HG03457 (cell line): Measurements from ENCODE around the gene GLIS1.
"Not testable (repeated sequence)": the region's sequence is repeated elsewhere in the genome, so short reads cannot be mapped to it uniquely, and the experiment has no call there.

Source experiments
- ATAC-seq: cut with Tn5 transposase; IDR thresholded peaks from one replicate; pipeline ENCODE4 v1.9.1; 2021; ENCODE audit warnings: moderate number of reproducible peaks; ENCODE audit not compliant: unreplicated experiment

Gene GLIS1

DNA sequence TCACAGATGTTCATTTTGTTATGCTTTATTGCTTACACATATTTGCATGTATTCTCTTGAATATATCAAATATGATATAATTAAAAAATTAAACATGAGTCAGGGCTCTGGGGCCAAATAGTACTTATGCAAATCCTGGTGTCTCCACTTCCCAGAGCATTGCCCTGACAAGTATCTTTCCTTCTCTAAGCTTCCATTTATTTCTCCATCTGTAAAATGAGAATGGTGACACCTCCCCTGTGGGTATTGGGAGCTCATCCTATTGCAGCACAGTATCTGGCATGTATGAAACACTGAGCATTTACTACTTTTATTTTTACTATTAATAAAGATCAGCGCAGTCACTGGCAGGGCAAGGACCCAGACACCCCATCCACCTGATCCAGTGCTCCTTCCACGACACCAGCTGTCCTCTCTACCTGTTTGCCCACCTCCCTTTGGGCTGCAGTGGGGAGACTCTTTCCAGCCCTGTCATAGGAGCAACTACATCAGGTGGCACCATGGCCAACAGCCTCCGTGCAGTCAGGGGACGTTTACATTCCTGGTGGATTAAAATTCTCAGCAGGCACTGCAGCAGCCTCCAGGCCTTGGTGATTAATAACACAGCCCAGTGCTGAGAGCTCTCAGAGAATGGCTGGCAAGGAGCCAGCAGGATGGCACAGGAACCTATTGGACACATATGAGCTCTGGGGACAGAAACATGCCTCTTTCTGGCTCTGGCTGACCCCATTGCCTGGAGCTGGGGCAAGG lies 166.7 kb downstream of the GLIS1 start:
- no peak for ATAC-seq

DNA sequence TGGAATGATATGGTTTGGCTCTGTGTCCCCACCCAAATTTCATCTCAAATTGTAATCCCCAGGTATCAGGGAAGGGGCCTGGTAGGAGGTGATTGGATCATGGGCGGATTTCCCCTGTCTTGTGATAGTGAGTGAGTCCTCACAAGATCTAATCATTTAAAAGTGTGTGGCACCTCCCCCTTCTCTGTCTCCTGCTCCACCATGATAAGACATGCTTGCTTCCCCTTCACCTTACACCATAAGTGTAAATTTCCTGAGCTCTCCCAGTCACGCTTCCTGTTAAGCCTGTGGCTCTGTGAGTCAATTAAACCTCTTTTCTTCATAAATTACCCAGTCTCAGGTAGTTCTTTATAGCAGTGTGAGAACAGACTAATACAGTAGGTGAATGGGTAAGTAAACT lies 170.4 kb downstream of the GLIS1 start:
- no peak for ATAC-seq

DNA sequence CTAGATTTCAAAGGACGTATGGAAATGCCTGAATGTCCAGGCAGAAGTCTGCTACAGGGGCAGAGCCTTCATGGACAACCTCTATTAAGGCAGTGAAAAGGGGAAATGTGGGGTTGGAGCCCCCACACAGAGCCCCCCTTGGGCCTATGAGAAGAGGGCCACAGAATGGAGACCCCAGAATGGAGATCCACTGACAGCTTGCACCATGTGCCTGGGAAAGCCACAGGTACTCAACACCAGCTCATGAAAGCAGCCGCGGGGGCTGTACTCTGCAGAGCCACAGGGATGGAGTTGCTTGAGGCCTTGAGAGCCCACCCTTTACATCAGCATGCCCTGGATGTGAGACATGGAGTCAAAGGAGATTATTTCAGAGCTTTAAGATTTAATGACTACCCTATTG lies 171.1 kb downstream of the GLIS1 start:
- no peak for ATAC-seq

DNA sequence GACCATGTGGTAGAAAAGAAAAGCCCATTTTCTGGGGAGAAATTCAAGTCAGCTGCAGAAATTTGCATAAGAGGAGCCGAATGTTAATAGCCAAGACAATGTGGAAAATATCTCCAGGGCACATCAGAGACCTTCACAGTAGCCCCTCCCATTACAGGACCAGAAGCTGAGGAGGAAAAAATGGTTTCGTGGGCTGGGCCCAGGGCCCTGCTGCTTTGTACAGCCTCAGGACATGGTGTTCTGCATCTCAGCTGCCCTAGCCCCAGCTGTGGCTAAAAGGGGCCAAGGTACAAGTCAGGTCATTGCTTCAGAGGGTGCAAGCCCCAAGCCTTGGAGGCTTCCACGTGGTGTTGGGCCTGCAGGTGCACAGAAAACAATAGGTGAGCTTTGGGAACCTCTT lies 171.5 kb downstream of the GLIS1 start:
- no peak for ATAC-seq

DNA sequence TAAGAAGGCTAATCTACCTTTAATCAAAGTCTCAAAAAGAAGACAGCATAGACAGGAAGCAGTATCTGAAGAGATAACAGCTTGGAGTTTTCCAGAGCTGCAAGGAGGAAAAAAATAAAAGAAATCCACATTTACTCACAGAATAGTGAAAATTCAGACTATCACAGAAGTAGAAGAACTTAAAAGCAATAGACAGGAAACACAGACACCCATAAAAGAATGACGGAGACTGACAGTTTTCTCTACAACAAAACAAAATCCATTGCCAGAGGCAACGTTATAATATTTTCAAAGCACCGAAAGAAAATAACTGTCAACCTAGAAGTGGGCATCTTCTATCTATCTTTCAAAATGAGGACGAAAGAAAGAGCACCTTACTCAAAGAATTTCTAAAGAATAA lies 175.4 kb downstream of the GLIS1 start:
- ATAC-seq, result no peak

DNA sequence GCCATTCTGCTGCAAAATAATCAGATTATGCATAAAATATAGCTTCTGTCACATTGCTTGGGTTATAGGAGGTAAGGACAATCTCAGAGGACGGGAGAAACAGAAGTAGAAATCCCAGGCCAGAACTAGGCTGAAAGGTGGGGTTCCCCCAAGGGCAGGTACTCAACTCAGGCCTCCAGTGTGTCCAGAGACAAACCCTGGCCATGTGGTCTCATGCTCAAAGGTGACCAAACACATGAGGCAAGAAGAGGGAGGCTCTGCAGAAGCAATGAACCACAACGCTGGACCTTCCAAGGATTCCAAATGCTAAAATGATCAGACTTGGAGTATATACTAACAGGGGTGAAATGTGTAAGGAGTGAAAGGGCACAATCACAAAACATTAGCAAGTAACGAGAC lies 176.0 kb downstream of the GLIS1 start:
- no peak for ATAC-seq

DNA sequence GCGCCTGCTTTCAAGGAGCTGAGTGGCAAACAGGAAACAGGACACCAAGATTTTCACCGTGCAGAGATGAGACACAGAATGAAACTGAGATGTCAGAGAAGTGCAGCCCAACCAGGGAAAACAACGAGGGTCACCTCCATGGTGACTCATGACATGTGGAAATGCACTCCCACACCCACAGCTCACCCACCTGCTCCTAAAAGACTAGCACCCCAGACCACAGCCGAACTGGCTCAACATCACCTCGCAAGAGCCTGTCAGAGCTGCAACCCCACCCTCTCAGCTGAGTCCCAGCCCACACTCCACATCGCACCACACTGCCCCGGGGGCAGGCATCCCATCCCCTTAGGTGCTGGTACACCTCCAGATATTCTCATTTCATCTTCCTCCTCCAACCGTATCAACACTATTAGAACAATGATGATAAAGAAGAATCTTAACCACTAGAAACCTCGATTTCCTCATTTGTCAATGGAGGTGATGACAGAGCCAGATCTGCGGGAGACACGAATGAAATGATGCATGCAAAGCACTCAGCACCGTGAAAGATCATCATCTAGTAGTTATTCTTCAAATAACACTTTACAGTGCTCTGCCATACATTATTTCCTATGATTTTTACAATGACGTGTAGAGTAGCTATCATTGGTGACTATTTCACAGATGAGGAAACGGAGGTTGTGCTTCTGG lies 176.5 kb downstream of the GLIS1 start:
- no peak for ATAC-seq

DNA sequence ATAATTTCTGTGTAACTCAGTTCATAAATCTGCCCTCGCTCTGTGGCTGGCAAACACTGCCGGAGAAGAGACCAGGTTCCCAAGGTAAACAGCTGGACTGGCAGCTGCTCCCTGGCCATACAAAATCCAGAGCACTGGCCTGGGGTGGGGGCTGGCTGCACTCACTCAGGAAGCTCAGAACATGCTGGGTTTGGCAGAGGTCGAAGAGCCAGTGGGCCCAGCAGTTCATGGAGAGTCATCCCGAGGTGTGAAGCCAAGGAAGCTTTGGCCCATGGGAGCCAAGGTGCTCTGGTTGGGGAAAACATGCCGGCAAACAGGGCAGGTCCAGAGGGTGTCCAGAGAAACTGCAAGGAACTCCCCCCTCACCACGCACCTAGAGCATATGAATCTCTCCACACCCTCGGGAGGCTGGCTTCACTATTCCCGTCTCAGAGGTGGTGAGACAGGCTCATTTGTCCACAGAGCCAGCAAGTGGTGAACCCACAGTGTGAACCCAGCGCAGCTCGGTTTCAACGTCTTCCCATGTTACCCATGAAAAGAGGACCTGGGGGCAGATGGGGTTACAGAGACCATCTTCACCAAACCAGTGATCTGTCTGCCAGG lies 177.4 kb downstream of the GLIS1 start:
- ATAC-seq, result no peak

DNA sequence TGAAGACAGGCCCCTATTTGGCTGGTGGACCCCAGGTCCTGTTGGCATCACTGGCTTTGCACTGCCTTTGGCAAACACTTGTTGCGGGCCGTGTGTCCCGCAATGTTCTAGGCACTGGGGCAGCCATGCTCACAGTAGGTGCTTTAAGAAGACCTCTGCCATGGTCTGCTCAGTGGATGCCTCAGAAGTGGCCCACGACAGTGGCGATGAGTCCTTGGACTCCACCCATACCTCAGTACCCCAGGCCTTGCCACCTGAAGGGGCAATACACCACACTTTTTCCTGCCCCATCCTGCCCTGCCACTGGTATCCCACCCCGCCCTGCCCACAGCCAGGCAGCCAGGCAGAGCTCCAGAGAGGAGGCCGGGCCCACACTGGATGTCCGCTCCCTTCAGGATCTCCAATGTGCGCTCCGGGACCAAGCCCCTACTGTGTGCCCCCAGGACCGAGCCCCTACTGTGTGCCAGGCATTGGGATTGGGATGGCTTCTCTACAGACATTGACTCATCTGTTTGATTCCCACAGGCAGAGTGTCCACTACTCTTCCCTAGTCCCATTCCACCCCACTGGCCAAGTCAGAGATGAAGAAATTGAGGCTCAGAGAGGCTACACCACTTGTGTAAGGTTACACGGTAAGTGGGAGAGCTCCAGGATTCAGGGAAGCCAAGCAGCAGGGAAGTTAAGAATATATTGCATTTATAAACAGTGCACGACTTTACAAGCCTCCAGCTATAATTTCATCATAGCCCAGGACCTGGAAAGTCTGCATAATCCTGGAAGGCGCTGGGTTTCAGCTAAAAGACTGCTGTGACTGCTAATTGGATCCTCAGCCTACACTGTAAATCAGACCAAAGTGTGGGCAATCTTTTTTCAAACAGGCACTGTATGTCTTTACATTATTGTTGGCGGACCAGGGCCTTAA lies 178.1 kb downstream of the GLIS1 start:
- no peak for ATAC-seq

DNA sequence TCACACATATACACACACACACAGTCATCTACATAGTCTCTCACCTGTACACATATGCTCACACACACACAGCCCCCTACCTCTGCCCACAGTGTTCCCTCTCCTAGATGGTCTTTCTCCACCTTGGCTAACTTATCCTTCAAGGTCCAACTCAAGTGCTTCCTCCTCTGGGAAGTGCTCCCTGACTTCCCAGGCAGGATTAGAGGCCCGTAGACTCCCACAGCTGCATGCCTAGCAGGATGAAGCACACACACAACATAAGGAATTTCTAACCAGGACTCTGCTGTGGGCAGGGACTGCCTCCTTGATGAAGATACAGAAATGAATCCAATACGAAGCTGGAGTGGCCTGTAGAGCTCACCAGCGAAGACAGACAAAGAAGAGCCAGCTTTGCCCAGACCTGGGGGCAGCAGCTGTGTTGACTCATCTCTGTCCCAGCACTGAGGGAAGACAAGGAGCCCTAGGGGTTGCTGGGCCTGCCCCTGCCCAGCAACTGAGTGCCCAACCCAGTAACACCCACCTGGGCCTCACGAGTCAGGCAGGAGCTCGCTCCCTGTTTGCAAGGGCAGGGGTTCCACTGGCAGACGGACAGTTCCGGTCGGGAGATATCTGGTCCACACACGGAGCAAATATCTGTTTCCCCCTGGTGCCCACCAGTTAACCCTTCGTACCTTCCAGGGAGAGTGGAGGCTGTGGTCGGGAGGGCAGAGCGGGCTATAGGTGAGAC lies 178.9 kb downstream of the GLIS1 start:
- no peak for ATAC-seq

DNA sequence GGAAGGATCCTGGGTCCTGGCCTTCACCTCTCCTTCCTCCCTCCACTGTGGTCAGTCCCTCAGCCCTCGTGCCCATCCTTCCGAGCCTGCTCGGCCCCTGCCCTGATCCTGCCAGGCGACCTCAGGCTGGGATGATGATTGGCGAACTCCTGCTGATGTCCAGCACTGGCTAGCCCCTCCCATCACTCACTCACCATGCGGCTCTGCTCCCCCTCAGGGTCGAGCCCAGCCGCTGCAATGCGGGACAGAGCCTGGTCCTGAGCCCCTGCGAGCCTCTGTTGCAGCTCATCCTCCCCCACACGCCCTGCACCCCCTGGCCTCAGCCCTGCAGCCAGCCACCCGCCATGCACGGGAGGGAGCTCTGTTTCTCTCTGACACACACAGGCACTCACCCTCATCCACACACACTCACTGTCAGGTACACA lies 179.6 kb downstream of the GLIS1 start:
- no peak for ATAC-seq

DNA sequence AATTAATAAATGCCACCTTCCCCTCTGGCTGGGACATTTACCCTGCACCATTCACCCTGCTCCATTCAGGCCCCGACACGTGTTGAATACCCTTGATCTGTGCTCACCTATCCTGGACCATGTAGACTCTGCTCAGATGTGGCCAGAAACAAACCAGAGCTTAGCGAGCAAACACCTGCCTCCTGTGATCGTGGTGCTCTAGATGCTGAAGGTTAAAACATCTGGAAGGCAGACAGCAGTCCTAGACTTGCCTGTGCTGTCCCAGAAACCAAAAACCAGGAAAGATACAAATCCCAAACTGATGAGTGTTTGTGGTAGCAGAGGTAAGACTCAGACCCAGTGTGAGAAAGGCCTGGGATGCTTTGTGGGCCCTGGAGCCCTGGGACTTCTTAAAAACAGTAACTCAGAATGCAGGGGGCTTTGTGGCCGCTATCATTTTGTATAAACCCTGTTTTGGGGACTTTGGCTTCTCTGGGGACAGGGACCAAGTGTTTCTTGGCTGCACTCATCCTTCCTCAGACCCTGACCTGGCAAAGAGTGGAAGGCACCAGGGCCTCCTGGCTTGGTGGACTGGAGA lies 180.1 kb downstream of the GLIS1 start:
- no peak for ATAC-seq

DNA sequence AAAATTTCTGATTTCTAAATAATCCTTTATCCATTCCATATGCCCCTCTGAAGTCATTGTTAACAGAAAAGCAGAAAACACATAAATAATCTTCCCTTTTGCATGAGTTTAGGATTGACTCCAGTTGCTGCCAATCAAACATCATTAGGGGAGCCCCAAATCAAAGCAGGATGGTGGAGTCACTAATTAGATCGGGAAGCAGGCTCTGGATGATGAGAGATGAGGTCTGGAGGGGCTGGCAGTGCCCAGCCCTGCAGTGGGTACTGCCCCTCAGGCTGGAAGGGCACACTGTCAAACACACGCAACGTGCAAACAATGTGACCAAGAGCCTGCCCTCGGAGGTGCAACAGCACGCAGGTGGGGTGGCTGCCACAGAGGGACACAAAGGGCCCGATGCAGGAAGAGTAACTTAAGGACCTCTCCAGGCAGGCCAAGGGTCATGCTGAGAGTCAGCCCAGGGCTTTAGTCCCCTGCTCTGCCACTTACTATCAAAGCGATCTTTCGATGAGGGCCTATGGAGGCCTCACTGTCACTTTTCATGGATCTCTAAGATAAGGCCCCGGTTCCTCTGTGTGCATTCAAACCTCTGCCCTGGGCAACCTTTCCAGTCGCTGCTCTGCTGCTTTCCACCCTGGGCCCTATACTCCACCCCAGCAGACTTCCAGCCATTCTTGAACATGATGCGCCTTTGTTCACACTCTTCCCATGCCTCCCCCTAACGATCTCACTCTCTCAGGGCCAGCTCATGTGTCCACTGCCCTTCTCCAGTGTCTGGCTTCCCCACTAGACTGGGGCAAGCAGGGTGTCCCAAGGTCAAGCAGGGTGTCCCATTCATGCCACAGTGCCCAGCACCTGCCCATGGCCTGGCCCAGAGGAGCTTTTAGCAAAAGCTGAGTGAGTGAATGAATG lies 180.9 kb downstream of the GLIS1 start:
- ATAC-seq, result no peak

DNA sequence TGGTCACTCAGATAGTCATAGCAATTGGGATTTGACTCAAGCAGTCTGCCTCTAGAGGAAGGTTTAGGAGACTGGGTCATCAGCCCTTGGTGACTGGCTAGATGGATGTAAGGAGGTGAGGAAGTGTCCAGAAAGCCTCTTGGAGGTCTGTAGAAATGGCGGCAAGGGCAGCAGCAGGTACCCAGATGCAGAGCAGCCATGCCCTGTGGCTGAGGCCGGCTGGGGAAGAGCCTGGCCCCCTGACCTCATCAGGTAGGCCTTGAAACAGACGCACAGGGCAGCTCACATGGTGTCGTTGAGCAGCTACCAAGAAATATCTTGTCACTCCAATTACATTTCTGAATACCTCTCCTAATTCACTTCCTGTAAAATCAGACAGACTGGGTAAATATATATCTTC lies 181.6 kb downstream of the GLIS1 start:
- no peak for ATAC-seq

DNA sequence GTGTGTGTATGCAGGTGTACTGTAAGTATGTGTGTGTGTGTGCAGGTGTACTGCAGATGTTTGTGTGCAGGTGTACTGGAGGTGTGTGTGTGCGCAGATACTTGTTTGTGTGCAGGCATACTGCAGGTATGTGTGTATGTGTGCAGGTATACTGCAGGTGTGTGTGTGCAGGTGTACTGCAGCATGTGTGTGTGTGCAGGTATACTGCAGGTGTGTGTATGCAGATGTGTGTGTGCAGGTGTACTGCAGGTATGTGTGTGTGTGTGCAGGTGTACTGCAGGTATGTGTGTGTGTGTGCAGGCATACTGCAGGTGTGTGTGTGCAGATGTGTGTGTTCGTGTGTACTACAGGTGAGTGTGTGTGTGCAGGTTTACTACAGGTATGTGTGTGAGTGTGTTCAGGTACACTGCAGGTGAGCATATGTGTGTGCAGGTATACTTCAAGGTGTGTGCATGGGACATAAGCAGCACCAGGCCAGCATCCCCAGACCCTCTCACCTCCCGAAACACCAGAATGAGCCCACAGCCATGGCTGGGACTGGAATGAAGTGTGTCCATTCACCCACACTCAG lies 182.2 kb downstream of the GLIS1 start:
- ATAC-seq, result no peak

DNA sequence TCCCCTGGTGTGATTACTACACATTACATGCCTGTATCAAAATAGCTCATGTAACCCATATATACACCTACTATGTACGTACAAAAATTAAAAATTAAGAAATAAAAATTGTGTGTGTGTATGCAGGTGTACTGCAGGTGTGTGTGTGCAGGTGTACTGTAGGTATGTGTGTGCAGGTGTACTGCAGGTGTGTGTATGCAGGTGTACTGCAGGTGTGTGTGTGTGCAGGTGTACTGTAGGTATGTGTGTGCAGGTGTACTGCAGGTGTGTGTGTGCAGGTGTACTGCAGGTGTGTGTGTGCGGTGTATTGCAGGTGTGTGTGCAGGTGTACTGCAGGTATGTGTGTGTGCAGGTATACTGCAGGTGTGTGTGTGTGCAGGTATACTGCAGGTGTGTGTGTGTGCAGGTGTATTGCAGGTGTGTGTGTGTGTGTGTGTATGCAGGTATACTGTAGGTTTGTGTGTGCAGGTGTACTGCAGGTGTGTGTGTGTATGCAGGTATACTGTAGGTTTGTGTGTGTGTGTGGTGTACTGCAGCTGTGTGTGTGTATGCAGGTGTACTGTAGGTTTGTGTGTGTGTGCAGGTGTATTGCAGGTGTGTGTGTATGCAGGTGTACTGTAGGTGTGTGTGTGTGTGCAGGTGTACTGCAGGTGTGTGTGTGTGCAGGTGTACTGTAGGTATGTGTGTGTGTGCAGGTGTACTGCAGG lies 183.2 kb downstream of the GLIS1 start:
- ATAC-seq, result not testable (repeated sequence)

DNA sequence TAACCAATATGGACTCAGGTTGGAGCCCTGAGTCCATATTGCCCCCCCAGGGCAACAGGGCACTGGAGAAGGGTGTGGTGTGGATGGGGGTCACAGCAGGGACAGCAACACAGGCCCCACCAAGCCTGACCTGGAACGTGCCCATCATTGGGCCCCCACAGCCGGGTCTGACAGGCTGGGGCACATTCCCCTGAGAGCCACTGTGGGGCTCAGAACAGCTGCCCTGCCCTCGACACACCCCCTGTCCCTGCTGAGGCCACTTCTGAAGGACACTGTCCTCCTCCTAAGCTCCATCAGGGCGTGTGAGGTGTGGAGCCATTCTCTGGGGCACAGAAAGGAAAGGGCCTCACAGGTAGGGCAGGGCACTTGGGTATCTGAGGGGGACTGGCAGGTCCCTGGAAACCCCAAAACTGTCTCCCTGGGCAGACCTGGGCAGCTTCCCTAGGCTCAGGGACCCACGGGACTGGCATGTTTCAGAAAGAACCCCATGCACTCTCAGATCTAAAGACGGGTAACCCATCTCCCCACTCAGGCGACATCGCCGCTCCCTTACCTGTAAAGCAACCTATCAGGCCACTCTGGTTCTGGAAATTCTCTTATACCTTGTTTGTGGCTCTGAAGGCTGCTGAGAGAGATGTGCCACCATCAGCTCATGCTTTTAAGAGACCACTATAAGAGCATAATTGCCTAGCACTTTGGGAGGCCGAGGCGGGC lies 184.2 kb downstream of the GLIS1 start:
- no peak for ATAC-seq
